Subcutaneous adipose tissue (tissue), 4 donors: ENCODE data around the gene OR4P4. TPM values are rescaled to one million over a fixed set of nuclear protein-coding genes. Genes with fewer than 3 reads are reported as not detected.

Experiments
- CTCF ChIP-seq: fragments of 450-650 bp; IDR thresholded peaks from one replicate; pipeline ENCODE4 v1.5.1; 2016; ENCODE audit warnings: low read depth, mild to moderate bottlenecking, control low read depth, antibody characterized with exemption, moderate library complexity
- total RNA-seq, 4 donors: library from RNA; depleted of rRNA; stranded (reverse); fragments of >200 nt; gene quantifications; one replicate each; pipeline ENCODE4 v1.1.0, GENCODE V29; 2016

OR4P4 gene
- not detected for total RNA-seq

DNA sequence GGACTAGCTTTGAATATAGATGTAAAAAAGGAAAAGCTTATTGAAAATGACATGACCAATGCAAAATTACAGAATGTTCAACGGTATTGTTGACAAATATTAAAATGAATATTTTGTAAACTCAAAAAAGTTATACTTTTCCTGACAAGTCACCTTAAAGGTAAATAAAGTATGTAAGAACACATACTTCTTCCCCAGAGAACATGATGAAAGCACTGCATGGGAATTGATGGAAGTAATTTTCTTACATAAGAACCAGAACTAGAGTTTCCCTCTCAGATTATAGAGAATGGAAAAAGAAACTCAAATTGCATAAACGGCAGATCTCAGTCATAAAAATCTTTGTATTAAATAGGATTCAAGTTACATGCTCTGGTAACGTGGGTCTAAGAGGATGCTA, at the start of gene OR4P4:
Gene OR4P4, plus strand, starts transcription at position 301 of the 400 bp plus-strand sequence.
- TF ChIP-seq CTCF = no peak

GRCh38 chr11:55607545-55607944, 27.4 kb upstream of the OR4P4 start, which contains the start of gene OR4C11:
Gene OR4C11, minus strand, starts transcription at chr11:55607645. Its CDS starts 3,272 bp downstream, at chr11:55604373.
- TF ChIP-seq CTCF = no peak

GRCh38 chr11:55624531-55624930, 10.4 kb upstream of the OR4P4 start:
- no peak for TF ChIP-seq CTCF

- no peak for TF ChIP-seq CTCF
Measured at GRCh38 chr11:55648027-55648426, 13.1 kb downstream of the OR4P4 start, which contains the start of gene OR4S2. Gene OR4S2, plus strand, starts transcription at chr11:55648327. Its CDS starts 2,577 bp downstream, at chr11:55650904.

DNA sequence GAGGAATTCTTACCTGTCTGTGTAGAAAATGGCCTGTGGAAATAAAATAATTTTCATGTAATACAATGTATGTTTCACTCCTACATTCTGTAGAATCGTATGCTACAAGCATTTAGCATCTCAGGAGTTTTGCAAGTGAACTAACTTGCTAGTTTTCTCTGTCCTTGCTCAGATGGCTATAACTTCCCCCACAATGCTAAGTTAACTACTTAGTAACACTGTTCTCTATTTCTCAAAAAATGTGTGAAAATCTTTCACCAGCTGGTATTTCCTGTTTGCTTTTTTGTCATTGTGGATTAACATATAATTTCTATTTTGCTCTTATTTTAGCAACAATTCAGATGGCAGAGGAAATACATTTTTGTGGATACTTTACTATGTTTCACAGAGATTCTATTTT, 17.6 kb downstream of the OR4P4 start:
- no peak for TF ChIP-seq CTCF

GRCh38 chr11:55655096-55655495, 20.2 kb downstream of the OR4P4 start:
- TF ChIP-seq CTCF = no peak

DNA sequence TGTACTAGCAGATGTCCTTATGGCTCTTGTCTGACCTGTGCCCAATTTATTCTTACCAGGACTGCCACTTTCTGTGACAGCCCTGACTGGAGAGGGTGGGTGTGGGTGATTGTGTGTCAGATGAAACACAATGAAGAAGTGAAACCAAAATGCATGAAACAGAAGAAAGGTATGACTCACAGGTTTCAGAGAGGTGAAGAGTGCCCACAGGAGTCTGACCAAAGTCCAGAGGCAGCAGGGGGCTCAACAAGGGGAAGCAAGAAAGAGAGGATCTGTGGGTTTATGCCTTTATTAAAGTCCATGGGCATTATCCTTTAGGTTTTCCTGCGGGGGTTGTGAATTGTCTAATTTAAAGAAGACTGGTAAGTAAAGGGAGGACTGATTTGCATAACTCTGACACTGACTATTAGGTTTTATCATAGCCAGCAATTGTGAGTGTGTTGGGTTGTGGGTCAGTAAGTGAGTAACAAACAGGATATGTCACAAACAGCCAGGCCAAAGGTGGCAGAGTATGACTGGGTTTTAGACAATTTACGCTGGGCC, 23.2 kb downstream of the OR4P4 start:
- no peak for TF ChIP-seq CTCF
